GM12874 (cell line): ENCODE results near the gene USP43.
A peak's percentile ranks its signal among the peaks of the same experiment; 100 is the strongest.

Source experiments
- TF ChIP-seq, protein P1 (sequence below): IDR thresholded peaks from 2 replicates; pipeline ENCODE4 v1.5.1; 2011; ENCODE audit warnings: low read depth, mild to moderate bottlenecking, control low read depth, low read length, moderate library complexity; ENCODE audit not compliant: insufficient read depth

USP43 gene

DNA sequence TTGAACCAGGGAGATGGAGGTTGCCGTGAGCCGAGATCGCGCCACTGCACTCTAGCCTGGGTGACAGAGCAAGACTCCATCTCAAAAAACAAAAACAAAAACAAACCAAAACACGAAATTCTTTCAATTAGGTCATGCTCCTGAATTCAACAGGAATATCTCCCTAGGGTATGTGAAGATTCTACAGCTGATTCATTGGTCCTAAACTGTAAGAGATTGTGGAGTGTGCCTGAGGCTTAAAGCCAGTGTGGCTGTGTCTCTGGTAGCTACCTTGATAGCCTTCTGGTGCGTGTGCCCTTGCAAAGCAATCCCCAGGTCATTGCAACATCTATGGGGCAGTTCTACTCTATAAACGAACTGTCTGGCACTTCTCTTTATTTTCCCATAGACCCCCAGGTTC lies 48.4 kb downstream of the USP43 start:
- TF ChIP-seq, protein P1, sequence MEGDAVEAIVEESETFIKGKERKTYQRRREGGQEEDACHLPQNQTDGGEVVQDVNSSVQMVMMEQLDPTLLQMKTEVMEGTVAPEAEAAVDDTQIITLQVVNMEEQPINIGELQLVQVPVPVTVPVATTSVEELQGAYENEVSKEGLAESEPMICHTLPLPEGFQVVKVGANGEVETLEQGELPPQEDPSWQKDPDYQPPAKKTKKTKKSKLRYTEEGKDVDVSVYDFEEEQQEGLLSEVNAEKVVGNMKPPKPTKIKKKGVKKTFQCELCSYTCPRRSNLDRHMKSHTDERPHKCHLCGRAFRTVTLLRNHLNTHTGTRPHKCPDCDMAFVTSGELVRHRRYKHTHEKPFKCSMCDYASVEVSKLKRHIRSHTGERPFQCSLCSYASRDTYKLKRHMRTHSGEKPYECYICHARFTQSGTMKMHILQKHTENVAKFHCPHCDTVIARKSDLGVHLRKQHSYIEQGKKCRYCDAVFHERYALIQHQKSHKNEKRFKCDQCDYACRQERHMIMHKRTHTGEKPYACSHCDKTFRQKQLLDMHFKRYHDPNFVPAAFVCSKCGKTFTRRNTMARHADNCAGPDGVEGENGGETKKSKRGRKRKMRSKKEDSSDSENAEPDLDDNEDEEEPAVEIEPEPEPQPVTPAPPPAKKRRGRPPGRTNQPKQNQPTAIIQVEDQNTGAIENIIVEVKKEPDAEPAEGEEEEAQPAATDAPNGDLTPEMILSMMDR, result no peak

DNA sequence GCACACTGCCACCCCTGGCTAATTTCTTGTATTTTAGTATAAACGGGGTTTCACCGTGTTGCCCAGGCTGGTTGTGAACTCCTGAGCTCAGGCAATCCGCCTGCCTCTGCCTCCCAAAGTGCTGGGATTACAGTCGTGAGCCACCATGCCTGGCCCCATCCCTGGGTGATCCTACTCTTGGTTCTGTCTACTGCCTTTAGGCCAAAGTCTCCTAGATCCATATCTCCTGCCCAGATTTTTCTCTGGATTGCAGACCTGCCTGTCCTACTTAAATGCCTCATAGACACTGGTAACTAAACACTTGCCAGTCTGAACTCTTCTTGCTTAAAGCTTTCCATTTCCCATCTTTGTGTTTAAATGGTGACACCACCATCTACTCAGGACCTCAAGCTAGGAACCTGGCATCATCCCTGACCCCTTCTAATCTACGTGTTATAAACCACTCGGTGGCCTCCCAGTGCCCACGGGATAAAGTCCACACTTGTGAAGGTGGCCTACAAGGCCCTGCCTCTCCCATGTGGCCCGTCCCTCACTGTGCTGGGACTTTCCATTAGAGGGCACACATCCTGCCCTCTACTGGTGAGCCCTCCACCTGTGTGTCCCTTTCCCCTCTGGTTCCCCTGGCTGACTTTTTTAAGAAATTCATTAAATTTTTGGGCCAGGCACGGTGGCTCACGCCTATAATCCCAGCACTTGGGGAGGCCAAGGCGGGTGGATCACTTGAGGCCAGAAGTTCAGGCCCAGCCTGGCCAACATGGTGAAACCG lies 51.1 kb downstream of the USP43 start:
- TF ChIP-seq, protein P1, result 0 out of 2 replicates have a peak, but pooled peaks have one; percentile 2

DNA sequence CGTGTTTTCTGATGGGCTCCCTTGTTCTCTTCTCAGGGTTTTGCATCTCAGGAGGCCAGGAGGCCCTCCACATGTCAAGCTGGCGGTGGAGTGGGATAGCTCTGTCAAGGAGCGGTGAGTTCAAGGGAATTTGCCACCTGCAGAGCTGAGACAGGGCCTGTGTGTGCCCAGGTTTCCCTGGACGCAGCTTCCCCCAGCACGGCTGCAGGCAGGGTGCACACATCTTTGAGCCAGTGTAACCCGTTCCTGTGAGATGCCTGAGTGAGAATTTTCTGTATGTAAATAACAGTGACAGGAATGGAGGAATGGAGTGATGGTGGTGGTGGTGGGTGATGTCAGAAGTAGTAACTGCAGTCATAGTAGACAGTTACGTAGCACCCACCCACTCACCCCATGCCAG lies 54.8 kb downstream of the USP43 start:
- TF ChIP-seq, protein P1, result no peak

DNA sequence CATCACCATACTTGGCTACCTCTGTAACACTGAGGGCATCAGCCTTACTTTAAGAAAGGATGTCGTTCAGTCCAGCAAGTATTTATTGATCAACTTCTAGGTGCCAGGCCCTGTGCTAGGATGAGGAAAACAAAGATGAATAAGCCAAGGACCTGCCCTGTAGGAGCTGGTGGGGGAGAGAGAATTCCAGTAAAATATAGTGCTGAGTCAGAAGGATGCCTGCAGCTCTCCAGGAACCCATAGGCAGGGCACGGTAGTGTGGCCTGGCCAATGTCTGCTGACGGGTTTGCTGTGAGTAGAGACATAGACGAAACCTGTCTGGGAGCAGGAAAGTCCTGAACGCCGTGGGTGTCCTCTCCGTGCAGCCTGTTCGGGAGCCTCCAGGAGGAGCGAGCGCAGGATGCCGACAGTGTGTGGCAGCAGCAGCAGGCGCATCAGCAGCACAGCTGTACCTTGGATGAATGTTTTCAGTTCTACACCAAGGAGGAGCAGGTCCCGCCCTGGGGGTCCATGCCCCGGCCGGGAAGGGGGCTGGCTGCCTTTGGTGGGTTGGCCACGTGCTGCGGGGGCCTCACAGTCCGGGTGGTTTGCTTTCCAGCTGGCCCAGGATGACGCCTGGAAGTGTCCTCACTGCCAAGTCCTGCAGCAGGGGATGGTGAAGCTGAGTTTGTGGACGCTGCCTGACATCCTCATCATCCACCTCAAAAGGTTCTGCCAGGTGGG lies 55.6 kb downstream of the USP43 start:
- TF ChIP-seq, protein P1, result no peak

DNA sequence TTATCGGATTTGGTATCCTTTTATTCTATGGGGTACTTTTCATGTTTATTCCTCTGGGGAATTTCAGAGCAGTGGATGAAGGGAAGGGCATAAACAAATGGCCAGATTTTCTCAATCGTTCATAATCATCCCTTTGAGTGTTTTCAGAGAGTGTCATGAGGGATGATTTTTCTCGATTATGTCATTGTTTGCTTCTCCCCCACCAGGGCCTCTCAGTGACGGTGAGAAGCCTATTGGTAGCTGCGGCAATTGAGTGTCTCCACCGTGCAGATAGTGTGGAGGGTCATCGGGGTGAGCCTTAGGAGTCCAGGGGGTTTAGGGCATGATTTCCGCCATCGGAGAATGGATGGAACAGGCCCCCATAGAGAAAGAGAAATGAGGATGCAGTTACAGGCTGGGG lies 57.2 kb downstream of the USP43 start:
- TF ChIP-seq, protein P1, result no peak

DNA sequence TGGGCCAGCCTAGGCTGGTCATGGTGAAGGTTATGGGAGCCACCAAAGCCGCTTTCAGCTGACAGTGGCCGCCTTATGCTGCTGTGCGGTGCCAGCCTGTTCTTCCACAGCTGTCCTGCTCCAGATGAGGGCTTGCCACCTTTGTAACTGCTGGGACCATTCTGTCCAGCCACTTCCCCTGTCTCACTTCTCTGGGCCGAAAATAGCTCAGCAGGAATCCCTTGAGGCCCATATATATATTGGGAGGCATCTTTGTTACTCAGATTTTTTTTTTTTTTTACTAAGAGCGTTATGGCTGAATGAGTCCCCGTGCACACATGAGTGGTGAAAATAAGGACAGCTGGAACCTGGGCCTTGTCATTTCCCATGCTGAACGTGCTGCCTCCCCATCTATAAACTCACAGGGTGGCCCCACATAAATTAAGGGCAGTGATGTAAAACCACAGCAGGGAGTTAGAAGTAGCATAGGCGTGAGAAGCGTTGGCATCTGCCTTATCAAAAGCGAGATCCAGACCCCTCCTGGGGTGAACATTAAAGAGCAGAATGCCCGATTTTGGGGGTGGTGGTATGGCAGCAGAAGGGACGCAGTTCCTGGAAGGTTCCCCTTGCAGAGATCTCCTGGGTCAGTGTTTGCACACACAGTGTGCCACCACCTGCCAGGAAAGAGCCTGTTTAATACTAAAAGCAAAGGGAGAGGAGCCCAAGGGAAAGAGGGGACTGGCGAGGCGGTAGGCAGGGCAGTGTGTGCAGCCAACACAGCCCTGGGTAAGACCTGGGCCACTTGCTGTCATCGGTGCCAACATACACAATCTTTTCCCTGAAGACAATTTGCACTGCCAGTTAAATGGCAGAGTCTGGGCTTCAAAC lies 57.8 kb downstream of the USP43 start:
- TF ChIP-seq, protein P1, result no peak

DNA sequence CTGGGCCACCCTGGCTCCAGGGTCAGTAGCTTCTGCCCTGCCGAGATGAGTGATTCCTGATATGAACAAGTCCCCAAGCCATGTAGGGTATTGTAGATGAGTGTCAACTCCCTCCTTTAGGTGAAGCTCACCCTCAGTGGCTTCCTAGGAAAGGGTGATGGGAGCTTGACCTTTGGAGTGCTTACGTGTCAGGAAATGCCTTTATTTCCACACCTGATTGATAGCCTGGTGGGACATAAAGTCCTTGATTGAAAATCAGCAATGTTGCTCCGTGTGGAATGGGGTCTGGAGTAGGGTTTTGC lies 58.4 kb downstream of the USP43 start:
- TF ChIP-seq, protein P1, result no peak
